Measurements from ENCODE around the gene NEAT1.
A peak's percentile ranks its signal among the peaks of the same experiment; 100 is the strongest.

The NEAT1 gene

GRCh38 chr11:65486570-65487466 is 64.2 kb downstream of the NEAT1 start:
- DNase-seq (ENCODE audit: low spot score): no peak

- DNase-seq (ENCODE audit: low spot score): peak; percentile 100
These were observed 65.1 kb downstream of the NEAT1 start for GRCh38 chr11:65487467-65488272.

GRCh38 chr11:65488273-65489034 is 65.9 kb downstream of the NEAT1 start:
- peak; percentile 58 for DNase-seq (ENCODE audit: low spot score)

- peak; percentile 70 for DNase-seq (ENCODE audit: low spot score)
These were observed 66.6 kb downstream of the NEAT1 start for GRCh38 chr11:65489035-65489705.

- DNase-seq (ENCODE audit: low spot score): no peak
These were observed 67.2 kb downstream of the NEAT1 start for GRCh38 chr11:65489706-65490320.

GRCh38 chr11:65491163-65491465 is 68.5 kb downstream of the NEAT1 start:
- no peak for DNase-seq (ENCODE audit: low spot score)

- DNase-seq (ENCODE audit: low spot score): peak; percentile 86
These were observed 69.2 kb downstream of the NEAT1 start for GRCh38 chr11:65491614-65492386.

- no peak for DNase-seq (ENCODE audit: low spot score)
These were observed 69.7 kb downstream of the NEAT1 start for GRCh38 chr11:65492387-65492636.

GRCh38 chr11:65492637-65493366 is 70.2 kb downstream of the NEAT1 start:
- DNase-seq (ENCODE audit: low spot score): peak; percentile 92

- DNase-seq (ENCODE audit: low spot score): peak; percentile 63
These were observed 71.0 kb downstream of the NEAT1 start for GRCh38 chr11:65493367-65494176.

Measured in pons (tissue), 1 donor.